Measurements from ENCODE around the gene SMIM36. TPM values are rescaled to one million over a fixed set of nuclear protein-coding genes. Genes with fewer than 3 reads are reported as not detected.
"Not testable (repeated sequence)": the region's sequence is repeated elsewhere in the genome, so short reads cannot be mapped to it uniquely, and the experiment has no call there.

The SMIM36 gene
- total RNA-seq, 1 donor from 2014 or later, result not detected

GRCh38 chr17:55407641-55408566, 103.3 kb downstream of the SMIM36 start:
- ATAC-seq (ENCODE audit: low read depth), result no peak
- CTCF ChIA-PET, result no interaction called here
- intact Hi-C loops (cut with micrococcal nuclease), result no loop called here
- Mint-ChIP-seq H3K4me1 (peaks cover 14% of the 10 kb centered on the region), H3K9me3 (no peaks in the 10 kb centered on the region), H3K27ac (no peak overlapping the region), H3K4me3 (no peak overlapping the region), H3K36me3 (ENCODE audit: low read depth) (peaks cover 85% of the 10 kb centered on the region), H3K27me3 (no peaks in the 10 kb centered on the region)
- POLR2A ChIA-PET, result interaction anchor here (1.7 kb wide), 1 partner anchor 10 kb away, joined by 5 read pairs; no protein-coding TSS in a partner anchor
- TF ChIP-seq CTCF (IDR thresholded peaks at IDR 0.05), result no peak
- DNase-seq, result no peak

GRCh38 chr17:55405600-55405999, 105.7 kb downstream of the SMIM36 start:
- Mint-ChIP-seq H3K4me3 (no peak overlapping the region), H3K27ac (no peak overlapping the region), H3K4me1 (peaks cover 14% of the 10 kb centered on the region), H3K27me3 (no peaks in the 10 kb centered on the region), H3K9me3 (no peaks in the 10 kb centered on the region), H3K36me3 (ENCODE audit: low read depth) (peaks cover 79% of the 10 kb centered on the region)
- intact Hi-C loops (cut with micrococcal nuclease), result no loop called here
- DNase-seq, result no peak
- CTCF ChIA-PET, result no interaction called here
- TF ChIP-seq CTCF (IDR thresholded peaks at IDR 0.05), result no peak
- POLR2A ChIA-PET, result no interaction called here
- no peak for ATAC-seq (ENCODE audit: low read depth)

- peaks cover 12% of the 10 kb centered on the region for H3K4me1 Mint-ChIP-seq
- DNase-seq; H3K27me3 Mint-ChIP-seq; ATAC-seq (ENCODE audit: low read depth); intact Hi-C loops (cut with micrococcal nuclease); H3K4me3 Mint-ChIP-seq; CTCF ChIA-PET; H3K9me3 Mint-ChIP-seq; H3K27ac Mint-ChIP-seq: not testable (repeated sequence)
- peaks cover 77% of the 10 kb centered on the region for H3K36me3 Mint-ChIP-seq (ENCODE audit: low read depth)
- POLR2A ChIA-PET, result interaction anchor here (0.5 kb wide), 1 partner anchor 407 kb away, joined by 3 read pairs; no protein-coding TSS in a partner anchor
Measured at GRCh38 chr17:55404197-55404596, 107.1 kb downstream of the SMIM36 start.

- peaks cover 8% of the 10 kb centered on the region for H3K4me1 Mint-ChIP-seq
- CTCF ChIA-PET, result interaction anchor here (1.4 kb wide), 1 partner anchor 46 kb away, joined by 3 read pairs; no protein-coding TSS in a partner anchor
- ATAC-seq (ENCODE audit: low read depth), result no peak
- H3K4me3 Mint-ChIP-seq, result no peak overlapping the region
- POLR2A ChIA-PET, result no interaction called here
- H3K36me3 Mint-ChIP-seq (ENCODE audit: low read depth), result peaks cover 76% of the 10 kb centered on the region
- no peak for TF ChIP-seq CTCF (IDR thresholded peaks at IDR 0.05)
- DNase-seq, result no peak
- no peak overlapping the region for H3K27ac Mint-ChIP-seq
- intact Hi-C loops (cut with micrococcal nuclease), result no loop called here
- no peaks in the 10 kb centered on the region for H3K27me3 Mint-ChIP-seq
- no peaks in the 10 kb centered on the region for H3K9me3 Mint-ChIP-seq
Measured at GRCh38 chr17:55402374-55402773, 108.9 kb downstream of the SMIM36 start.

Other genes with a start within 250 kb of the SMIM36 start
- 0.10 and 0.69 TPM in 2 replicates for gene HLF, start 246.5 kb downstream of the SMIM36 start, total RNA-seq
- gene MMD, start 89.6 kb downstream of the SMIM36 start, total RNA-seq, result 45.5 and 46.3 TPM in 2 replicates
- gene TMEM100, start 211.4 kb upstream of the SMIM36 start, total RNA-seq, result not detected in 2 replicates
- gene PCTP, start 239.6 kb upstream of the SMIM36 start, total RNA-seq, result 8.0 and 9.0 TPM in 2 replicates

Data from activated B cell treated with CpG ODN at 0.5 μM for 24 hours (primary cell).